ENCODE data around the gene TANC2.

Gene TANC2

DNA sequence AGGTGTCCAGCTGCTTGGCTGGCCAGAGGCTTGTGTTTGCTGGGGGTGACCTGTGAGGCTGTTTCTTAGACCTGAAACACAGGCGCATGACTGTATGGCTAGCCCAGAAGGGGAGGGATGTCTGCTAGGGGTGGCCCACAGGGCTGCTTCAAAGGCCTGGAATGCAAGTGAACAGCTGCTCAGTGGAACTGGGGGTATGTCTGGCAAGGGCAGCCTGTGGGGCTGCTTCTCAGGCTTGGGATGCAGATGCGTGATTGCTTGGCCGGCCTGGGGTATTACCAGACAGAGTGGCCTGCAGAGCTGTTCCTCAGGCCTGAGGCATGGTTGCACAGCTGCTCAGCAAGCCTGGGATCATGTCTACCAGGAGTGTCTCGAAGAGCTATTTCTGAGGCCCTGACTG, 20.5 kb downstream of the TANC2 start:
- TF ChIP-seq, protein P1, sequence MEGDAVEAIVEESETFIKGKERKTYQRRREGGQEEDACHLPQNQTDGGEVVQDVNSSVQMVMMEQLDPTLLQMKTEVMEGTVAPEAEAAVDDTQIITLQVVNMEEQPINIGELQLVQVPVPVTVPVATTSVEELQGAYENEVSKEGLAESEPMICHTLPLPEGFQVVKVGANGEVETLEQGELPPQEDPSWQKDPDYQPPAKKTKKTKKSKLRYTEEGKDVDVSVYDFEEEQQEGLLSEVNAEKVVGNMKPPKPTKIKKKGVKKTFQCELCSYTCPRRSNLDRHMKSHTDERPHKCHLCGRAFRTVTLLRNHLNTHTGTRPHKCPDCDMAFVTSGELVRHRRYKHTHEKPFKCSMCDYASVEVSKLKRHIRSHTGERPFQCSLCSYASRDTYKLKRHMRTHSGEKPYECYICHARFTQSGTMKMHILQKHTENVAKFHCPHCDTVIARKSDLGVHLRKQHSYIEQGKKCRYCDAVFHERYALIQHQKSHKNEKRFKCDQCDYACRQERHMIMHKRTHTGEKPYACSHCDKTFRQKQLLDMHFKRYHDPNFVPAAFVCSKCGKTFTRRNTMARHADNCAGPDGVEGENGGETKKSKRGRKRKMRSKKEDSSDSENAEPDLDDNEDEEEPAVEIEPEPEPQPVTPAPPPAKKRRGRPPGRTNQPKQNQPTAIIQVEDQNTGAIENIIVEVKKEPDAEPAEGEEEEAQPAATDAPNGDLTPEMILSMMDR (IDR thresholded peaks at IDR 0.05; ENCODE audit: low read depth, low read length, missing control alignments), result no peak
- no peak overlapping the region for H3K4me3 ChIP-seq (ENCODE audit: low read depth, low read length)
- no peak for DNase-seq (ENCODE audit: low read depth)

DNA sequence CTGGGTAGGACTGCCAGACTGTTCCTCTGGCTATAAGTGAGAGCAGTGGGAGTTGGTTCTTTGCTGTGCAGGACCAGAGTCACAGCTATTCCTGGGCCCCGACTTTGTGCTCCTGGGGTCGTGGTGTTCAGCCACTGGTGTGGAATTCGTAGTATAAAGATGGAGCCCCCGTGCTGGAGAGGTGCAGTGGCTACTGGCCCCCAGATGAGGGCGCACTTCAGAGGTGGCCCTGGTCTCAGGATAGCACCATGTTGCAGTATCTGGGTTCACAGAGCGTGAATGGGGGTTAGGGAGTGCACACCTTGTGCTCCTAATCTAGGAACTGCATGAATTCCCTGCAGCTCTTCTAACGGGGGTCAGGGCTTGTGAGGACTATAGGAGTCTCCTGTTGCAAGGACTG, 21.1 kb downstream of the TANC2 start:
- TF ChIP-seq, protein P1 (IDR thresholded peaks at IDR 0.05; ENCODE audit: low read depth, low read length, missing control alignments), result peak; percentile 50
- no peak overlapping the region for H3K4me3 ChIP-seq (ENCODE audit: low read depth, low read length)
- DNase-seq (ENCODE audit: low read depth), result no peak

DNA sequence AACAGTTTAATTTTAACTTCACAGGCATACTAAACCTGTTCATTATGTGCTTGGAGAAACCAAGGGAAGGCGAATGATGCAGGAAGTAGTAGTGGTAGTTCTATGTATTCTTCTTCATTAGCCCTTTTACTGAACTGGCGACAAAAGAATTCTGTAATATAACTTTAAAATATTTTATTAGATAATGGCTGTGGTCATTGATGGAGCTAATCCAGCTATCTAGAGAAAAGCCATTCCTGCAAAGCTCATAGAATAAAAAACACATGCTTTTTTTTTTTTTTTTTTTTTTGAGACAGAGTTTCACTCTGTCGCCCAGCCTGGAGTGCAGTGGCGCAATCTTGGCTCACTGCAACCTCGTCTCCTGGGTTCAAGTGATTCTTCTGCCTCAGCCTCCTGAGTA, 23.5 kb downstream of the TANC2 start:
- H3K4me3 ChIP-seq (ENCODE audit: low read depth, low read length), result no peak overlapping the region
- TF ChIP-seq, protein P1 (IDR thresholded peaks at IDR 0.05; ENCODE audit: low read depth, low read length, missing control alignments), result no peak
- no peak for DNase-seq (ENCODE audit: low read depth)

DNA sequence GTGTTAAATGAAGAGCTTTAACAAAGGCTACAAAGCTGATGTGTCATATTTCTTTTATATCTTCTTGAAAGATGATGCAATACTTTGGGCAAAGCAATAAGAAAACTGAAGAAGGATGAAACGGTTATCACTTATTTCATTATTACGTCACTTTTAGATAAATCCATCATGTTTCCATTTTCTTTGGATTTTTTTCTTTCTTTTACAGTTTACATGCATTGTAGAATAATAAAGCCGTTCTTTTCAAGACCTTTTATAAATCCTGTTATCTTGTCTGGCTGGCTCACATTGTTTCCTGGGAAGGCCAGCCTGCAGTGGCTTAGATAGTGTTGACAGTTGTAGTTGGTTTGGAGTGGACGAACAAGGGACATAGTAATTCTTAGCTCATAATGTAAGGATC, 28.9 kb downstream of the TANC2 start:
- TF ChIP-seq, protein P1 (IDR thresholded peaks at IDR 0.05; ENCODE audit: low read depth, low read length, missing control alignments), result no peak
- H3K4me3 ChIP-seq (ENCODE audit: low read depth, low read length), result no peak overlapping the region
- no peak for DNase-seq (ENCODE audit: low read depth)

DNA sequence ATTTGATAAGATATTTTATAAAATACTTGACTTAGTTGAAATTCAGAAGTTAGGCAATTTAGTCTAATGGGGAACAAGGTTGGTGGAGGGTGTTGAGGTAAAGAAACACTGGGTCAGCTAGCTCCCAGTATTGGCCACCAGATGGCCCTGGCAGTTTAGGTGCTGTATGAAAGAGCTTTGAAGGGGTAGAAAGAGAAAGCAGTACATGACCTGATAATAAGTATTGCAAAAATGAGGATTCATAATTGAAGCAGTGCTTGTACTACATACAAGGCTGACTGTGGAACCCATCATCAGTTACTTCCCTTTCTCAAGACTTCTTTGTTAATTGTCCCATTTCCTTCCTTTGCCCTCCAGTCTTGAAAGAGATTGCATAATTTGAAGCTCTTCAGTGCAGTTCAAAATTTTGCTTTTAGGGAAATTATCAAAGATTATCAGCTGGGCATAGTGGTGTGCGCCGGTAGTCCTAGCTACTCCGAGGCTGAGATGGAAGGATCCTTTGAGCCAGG, 29.4 kb downstream of the TANC2 start:
- no peak for DNase-seq (ENCODE audit: low read depth)
- no peak overlapping the region for H3K4me3 ChIP-seq (ENCODE audit: low read depth, low read length)
- TF ChIP-seq, protein P1 (IDR thresholded peaks at IDR 0.05; ENCODE audit: low read depth, low read length, missing control alignments), result peak; percentile 51

DNA sequence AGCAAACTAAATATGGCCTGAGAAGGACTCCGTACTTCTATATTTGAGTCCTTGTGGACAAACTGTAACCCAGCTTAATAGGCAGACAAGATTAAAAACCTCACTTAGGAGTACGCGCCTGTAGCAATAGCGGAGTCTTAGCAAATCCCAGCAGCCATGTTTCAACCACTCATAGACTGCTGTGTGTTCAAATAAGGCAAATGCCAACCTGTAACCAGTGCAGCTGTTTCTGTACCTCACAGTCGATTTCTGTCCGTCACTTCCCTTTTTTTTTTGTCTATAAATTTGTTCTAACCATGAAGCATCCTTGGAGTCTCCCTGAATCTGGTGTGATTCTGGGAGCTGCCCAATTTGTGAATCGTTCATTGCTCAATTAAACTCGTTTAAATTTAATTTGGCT, 30.2 kb downstream of the TANC2 start:
- no peak for DNase-seq (ENCODE audit: low read depth)
- TF ChIP-seq, protein P1 (IDR thresholded peaks at IDR 0.05; ENCODE audit: low read depth, low read length, missing control alignments), result no peak
- no peak overlapping the region for H3K4me3 ChIP-seq (ENCODE audit: low read depth, low read length)

- TF ChIP-seq, protein P1 (IDR thresholded peaks at IDR 0.05; ENCODE audit: low read depth, low read length, missing control alignments), result no peak
- no peak overlapping the region for H3K4me3 ChIP-seq (ENCODE audit: low read depth, low read length)
- no peak for DNase-seq (ENCODE audit: low read depth)
Measured at GRCh38 chr17:62998166-62998565, 32.1 kb downstream of the TANC2 start.
